Spleen (tissue), 11 donors: Measurements from ENCODE around the gene GDE1. TPM values are rescaled to one million over a fixed set of nuclear protein-coding genes. Genes with fewer than 3 reads are reported as not detected.

ENCODE experiments used
- DNase-seq: peaks from one replicate; pipeline ENCODE4 v3.0.0-alpha.2; 2020
- H3K27ac ChIP-seq, 8 donors: fragments of 200-600 bp; sonication (generic) in 7 of 8; 1 replicate in 4 of 8; 2 replicates in 4 of 8; pipeline versions ENCODE4 v1.5.0 to v1.8.0; 2016 to 2021; ENCODE audit warnings: inconsistent platforms in 4 of 8, mild to moderate bottlenecking in 4 of 8, moderate library complexity in 1 of 8
- H3K27me3 ChIP-seq, 7 donors: fragments of 200-600 bp; sonication (generic) in 6 of 7; replicated peaks in 1 of 7; 1 replicate in 4 of 7; 2 replicates in 3 of 7; pipeline versions ENCODE4 v1.5.0 to v1.8.0; 2016 to 2021; ENCODE audit warnings: inconsistent platforms in 3 of 7, mild to moderate bottlenecking in 1 of 7
- H3K36me3 ChIP-seq, 6 donors: fragments of 200-600 bp; sonication (generic) in 5 of 6; 1 replicate in 4 of 6; 2 replicates in 2 of 6; pipeline versions ENCODE4 v1.5.0 to v1.8.0; 2016 to 2021; ENCODE audit warnings: inconsistent platforms in 2 of 6
- H3K4me1 ChIP-seq, 6 donors: fragments of 200-600 bp; sonication (generic) in 5 of 6; 1 replicate in 3 of 6; 2 replicates in 3 of 6; pipeline versions ENCODE4 v1.5.0 to v1.8.0; 2016 to 2021; ENCODE audit warnings: inconsistent platforms in 3 of 6
- H3K4me3 ChIP-seq, 8 donors: fragments of 200-600 bp; sonication (generic) in 7 of 8; 1 replicate in 4 of 8; 2 replicates in 4 of 8; pipeline versions ENCODE4 v1.5.0 to v1.8.0; 2016 to 2021; ENCODE audit warnings: inconsistent platforms in 4 of 8, mild to moderate bottlenecking in 4 of 8, moderate library complexity in 2 of 8
- H3K9me3 ChIP-seq, 8 donors: fragments of 200-600 bp; sonication (generic) in 7 of 8; 1 replicate in 4 of 8; 2 replicates in 4 of 8; pipeline versions ENCODE4 v1.5.0 to v1.8.0; 2016 to 2021; ENCODE audit warnings: inconsistent platforms in 4 of 8
- CTCF ChIP-seq, 11 experiments: fragments of 200-600 bp in 7 of 11; fragments of 450-650 bp in 4 of 11; sonication (generic) in 4 of 11; IDR thresholded peaks in 8 of 11; conservative IDR thresholded peaks in 3 of 11; 1 replicate in 7 of 11; 2 replicates in 4 of 11; pipeline versions ENCODE4 v1.4.0 to v1.8.0; 2016 to 2021; ENCODE audit warnings: antibody characterized with exemption in 11 of 11, inconsistent platforms in 4 of 11, mild to moderate bottlenecking in 1 of 11
- POLR2A ChIP-seq, 3 donors: fragments of 450-650 bp; IDR thresholded peaks; one replicate each; pipeline ENCODE4 v1.5.1; 2017; ENCODE audit warnings: antibody characterized with exemption in 3 of 3, mild to moderate bottlenecking in 1 of 3
- POLR2AphosphoS5 ChIP-seq, 3 donors: sonication (generic); formaldehyde crosslinking; IDR thresholded peaks; one replicate each; pipeline ENCODE4 v1.5.1; 2017; ENCODE audit warnings: antibody characterized with exemption in 3 of 3
- WGBS, 5 donors: extraction: QIAGEN DNeasy Blood & Tissue Kit in 3 of 5; methylation state at CpG; one replicate each; pipeline versions ENCODE4 v1.1.5 to v1.1.7; 2013 to 2018; 5-methylcytosine and 5-hydroxymethylcytosine counted together
- intact Hi-C: fragments of 100-400 bp; cut with DNase I; formaldehyde crosslinking; loops from one replicate; pipeline ENCODE4 v1.15.0; 2023; ENCODE audit warnings: low total_unique reads
- polyA plus RNA-seq, 3 donors: library from polyadenylated mRNA; stranded (reverse); fragments of 200-250 nt; gene quantifications; one replicate each; pipeline ENCODE4 v1.2.1, GENCODE V29; 2013
- total RNA-seq, 7 donors: library from RNA; depleted of rRNA in 3 of 7; stranded (reverse); fragments of >200 nt in 3 of 7; fragmentation: NEBNext Ultra II Directional in 4 of 7; extraction: Animal tissue kit (Norgen Biotek cat#: 25700) in 4 of 7; gene quantifications; one replicate each; pipeline versions ENCODE4 v1.1.0 to v1.2.1, GENCODE V29; 2016 to 2021
- donor health status: healthy with polysubstance abuse.
- donor health status: DM: no; HTN: no; CAD: no; lungs with moderate emphysema.
- donor health status: DM: no; HTN: no; CAD: no.
- donor health status: Bipolar disorder and iron deficiency.
- donor health status: healthy.
- donor health status: DM: no; HTN: no; CAD: no.
- donor health status: DM: yes; HTN: yes; CAD: no.

GDE1 gene
- total and polyA plus RNA-seq, 10 donors, result 13.5 to 40.5 (median 28.4) TPM

DNA sequence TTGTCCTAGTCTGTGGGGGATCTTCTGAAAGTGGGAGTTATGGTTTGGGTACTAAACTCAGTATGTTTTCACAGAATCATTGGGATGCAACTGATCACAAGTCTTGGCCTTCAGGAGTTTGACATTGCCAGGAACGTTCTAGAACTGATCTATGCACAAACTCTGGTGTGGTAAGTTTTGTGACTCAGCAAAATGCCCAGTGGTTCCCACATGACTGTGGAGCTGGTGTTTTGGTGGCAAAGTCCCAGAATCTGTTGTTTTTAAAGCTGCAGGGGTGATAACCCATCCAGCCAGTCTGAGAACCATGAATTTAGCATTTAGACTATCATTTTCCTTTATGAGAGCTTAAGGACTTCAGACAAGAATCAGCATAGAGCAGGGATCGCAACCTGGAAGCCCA lies 40.6 kb downstream of the GDE1 start:
- no peak overlapping the region for H3K27ac ChIP-seq
- H3K4me3 ChIP-seq, result no peak overlapping the region
- H3K27me3 ChIP-seq, result peaks cover 0 to 4% (median 0%) of the 10 kb centered on the region in 7 donors
- no peak for DNase-seq
- H3K4me1 ChIP-seq, result no peaks in the 10 kb centered on the region
- no peak for TF ChIP-seq POLR2A (IDR thresholded peaks at IDR 0.05)
- TF ChIP-seq CTCF (IDR thresholded peaks at IDR 0.05 in 8 of 11, conservative IDR thresholded peaks at IDR 0.05 in 3 of 11), result no peak
- TF ChIP-seq POLR2AphosphoS5 (IDR thresholded peaks at IDR 0.05), result no peak
- intact Hi-C loops, result no loop called here
- no peaks in the 10 kb centered on the region for H3K36me3 ChIP-seq
- no peaks in the 10 kb centered on the region for H3K9me3 ChIP-seq
- 58 to 93% (median 73%) methylated on average over 2 of the region's 2 CpGs for WGBS, 5 donors

- Histone ChIP-seq H3K27me3 (peaks cover 0 to 4% (median 0%) of the 10 kb centered on the region in 7 donors), H3K27ac (no peak overlapping the region), H3K9me3 (no peaks in the 10 kb centered on the region), H3K36me3 (no peaks in the 10 kb centered on the region), H3K4me1 (no peaks in the 10 kb centered on the region), H3K4me3 (no peak overlapping the region)
- no peak for DNase-seq
- 69 to 85% (median 77%) methylated on average over 3 of the region's 3 CpGs for WGBS, 5 donors
- intact Hi-C loops, result no loop called here
- TF ChIP-seq POLR2A (IDR thresholded peaks at IDR 0.05) (no peak), CTCF (IDR thresholded peaks at IDR 0.05 in 8 of 11, conservative IDR thresholded peaks at IDR 0.05 in 3 of 11) (no peak), POLR2AphosphoS5 (IDR thresholded peaks at IDR 0.05) (no peak)
Observed at GRCh38 chr16:19479302-19479721, 42.6 kb downstream of the GDE1 start.

GRCh38 chr16:19478505-19478904 lies 43.4 kb downstream of the GDE1 start:
- H3K27ac ChIP-seq, result no peak overlapping the region
- H3K4me3 ChIP-seq, result no peak overlapping the region
- intact Hi-C loops, result no loop called here
- DNase-seq, result no peak
- 46 to 94% (median 87%) methylated on average over 1 of the region's 1 CpG for WGBS, 5 donors
- peaks cover 0 to 4% (median 0%) of the 10 kb centered on the region in 7 donors for H3K27me3 ChIP-seq
- H3K9me3 ChIP-seq, result no peaks in the 10 kb centered on the region
- no peaks in the 10 kb centered on the region for H3K36me3 ChIP-seq
- no peaks in the 10 kb centered on the region for H3K4me1 ChIP-seq
- no peak for TF ChIP-seq POLR2AphosphoS5 (IDR thresholded peaks at IDR 0.05)
- no peak for TF ChIP-seq CTCF (IDR thresholded peaks at IDR 0.05 in 8 of 11, conservative IDR thresholded peaks at IDR 0.05 in 3 of 11)
- no peak for TF ChIP-seq POLR2A (IDR thresholded peaks at IDR 0.05)

GRCh38 chr16:19474617-19475016 lies 47.3 kb downstream of the GDE1 start:
- intact Hi-C loops, result no loop called here
- Histone ChIP-seq H3K36me3 (no peaks in the 10 kb centered on the region), H3K27me3 (peaks cover 0 to 4% (median 0%) of the 10 kb centered on the region in 7 donors), H3K4me3 (no peak overlapping the region), H3K9me3 (no peaks in the 10 kb centered on the region), H3K4me1 (no peaks in the 10 kb centered on the region), H3K27ac (no peak overlapping the region)
- DNase-seq, result no peak
- TF ChIP-seq POLR2AphosphoS5 (IDR thresholded peaks at IDR 0.05) (no peak), CTCF (IDR thresholded peaks at IDR 0.05 in 8 of 11, conservative IDR thresholded peaks at IDR 0.05 in 3 of 11) (no peak), POLR2A (IDR thresholded peaks at IDR 0.05) (no peak)
- 73 to 82% (median 79%) methylated on average over 5 of the region's 5 CpGs for WGBS, 5 donors
